ENCODE results near the gene PTGER3. TPM values are rescaled to one million over a fixed set of nuclear protein-coding genes. Genes with fewer than 3 reads are reported as not detected.

The PTGER3 gene
- total and polyA plus RNA-seq, 7 donors = 0.46 to 52.4 (median 26.8) TPM

DNA sequence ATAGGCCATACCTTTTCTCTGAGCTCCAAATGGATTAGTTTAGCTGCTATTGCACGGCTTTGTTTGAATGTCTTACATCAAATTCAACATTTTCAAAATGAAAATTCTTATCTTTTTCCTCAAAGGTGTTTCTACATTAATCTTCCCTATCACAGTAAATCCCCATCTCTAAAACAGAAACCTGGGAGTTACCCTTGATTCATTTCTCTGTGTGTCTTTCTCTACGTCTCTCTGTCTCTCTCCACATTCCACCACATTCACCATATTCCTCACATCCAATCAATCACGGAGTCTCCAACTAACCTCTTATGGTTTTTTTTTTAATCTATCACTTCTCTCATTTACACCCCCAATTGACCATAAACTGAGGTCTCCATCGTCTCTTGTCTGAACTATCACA is 24.1 kb downstream of the PTGER3 start:
- Histone ChIP-seq H3K27ac (no peak overlapping the region), H3K9me3 (no peaks in the 10 kb centered on the region), H3K4me3 (no peak overlapping the region), H3K36me3 (no peaks in the 10 kb centered on the region), H3K27me3 (no peaks in the 10 kb centered on the region), H3K4me1 (peaks cover 0 to 9% (median 0%) of the 10 kb centered on the region in 4 donors)
- no peak for DNase-seq
- 76 to 84% methylated on average over 4 of the region's 4 CpGs for WGBS, 2 donors
- intact Hi-C loops (cut with DNase I) = no loop called here
- TF ChIP-seq POLR2AphosphoS5 (IDR thresholded peaks at IDR 0.05) = no peak
- no peak for TF ChIP-seq EP300 (IDR thresholded peaks at IDR 0.05)
- TF ChIP-seq POLR2A (IDR thresholded peaks at IDR 0.05) = no peak
- TF ChIP-seq, protein P1, sequence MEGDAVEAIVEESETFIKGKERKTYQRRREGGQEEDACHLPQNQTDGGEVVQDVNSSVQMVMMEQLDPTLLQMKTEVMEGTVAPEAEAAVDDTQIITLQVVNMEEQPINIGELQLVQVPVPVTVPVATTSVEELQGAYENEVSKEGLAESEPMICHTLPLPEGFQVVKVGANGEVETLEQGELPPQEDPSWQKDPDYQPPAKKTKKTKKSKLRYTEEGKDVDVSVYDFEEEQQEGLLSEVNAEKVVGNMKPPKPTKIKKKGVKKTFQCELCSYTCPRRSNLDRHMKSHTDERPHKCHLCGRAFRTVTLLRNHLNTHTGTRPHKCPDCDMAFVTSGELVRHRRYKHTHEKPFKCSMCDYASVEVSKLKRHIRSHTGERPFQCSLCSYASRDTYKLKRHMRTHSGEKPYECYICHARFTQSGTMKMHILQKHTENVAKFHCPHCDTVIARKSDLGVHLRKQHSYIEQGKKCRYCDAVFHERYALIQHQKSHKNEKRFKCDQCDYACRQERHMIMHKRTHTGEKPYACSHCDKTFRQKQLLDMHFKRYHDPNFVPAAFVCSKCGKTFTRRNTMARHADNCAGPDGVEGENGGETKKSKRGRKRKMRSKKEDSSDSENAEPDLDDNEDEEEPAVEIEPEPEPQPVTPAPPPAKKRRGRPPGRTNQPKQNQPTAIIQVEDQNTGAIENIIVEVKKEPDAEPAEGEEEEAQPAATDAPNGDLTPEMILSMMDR (IDR thresholded peaks at IDR 0.05) = no peak

DNA sequence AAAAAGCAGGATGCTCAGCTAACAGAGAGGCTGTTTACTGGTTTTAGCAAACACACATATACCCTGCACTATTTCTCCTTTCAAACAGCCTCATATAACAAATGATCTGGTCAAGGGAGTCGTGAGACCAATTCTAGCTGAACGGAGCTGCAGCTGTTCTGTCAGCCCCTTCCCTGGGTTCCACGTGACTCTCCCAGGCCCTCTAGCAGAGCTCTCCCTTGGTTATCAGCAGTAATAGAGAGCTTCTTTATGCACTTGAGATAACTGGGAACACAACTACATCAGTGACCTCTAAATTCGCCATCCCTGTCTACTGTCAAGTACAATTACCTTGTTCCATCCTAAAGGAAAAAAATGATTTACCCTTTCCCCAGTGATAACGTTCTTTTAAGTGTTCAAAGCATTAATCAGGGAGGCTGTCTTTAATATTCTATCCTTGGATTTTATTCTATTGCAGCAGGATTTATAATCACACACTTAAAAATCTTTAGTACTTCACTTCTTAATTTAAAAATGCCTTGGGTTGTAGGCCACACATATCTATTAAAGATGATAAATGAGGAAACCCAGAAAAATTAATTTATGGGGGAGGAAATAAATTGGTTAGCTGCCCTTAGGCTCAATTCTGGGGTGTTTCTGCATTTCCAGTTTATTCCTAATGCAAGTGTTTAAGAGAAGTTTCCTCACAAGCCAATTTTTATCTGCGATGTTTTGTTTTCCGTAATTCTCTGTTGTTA is 28.2 kb downstream of the PTGER3 start:
- DNase-seq = no peak
- WGBS, 2 donors = 49 to 76% methylated on average over 7 of the region's 7 CpGs
- Histone ChIP-seq H3K27me3 (no peaks in the 10 kb centered on the region), H3K4me3 (no peak overlapping the region), H3K4me1 (peaks cover 0 to 6% (median 0%) of the 10 kb centered on the region in 4 donors), H3K9me3 (no peaks in the 10 kb centered on the region), H3K27ac (no peak overlapping the region), H3K36me3 (no peaks in the 10 kb centered on the region)
- no peak for TF ChIP-seq POLR2AphosphoS5 (IDR thresholded peaks at IDR 0.05)
- no peak for TF ChIP-seq POLR2A (IDR thresholded peaks at IDR 0.05)
- TF ChIP-seq, protein P1 (IDR thresholded peaks at IDR 0.05) = no peak
- no peak for TF ChIP-seq EP300 (IDR thresholded peaks at IDR 0.05)
- intact Hi-C loops (cut with DNase I) = no loop called here

DNA sequence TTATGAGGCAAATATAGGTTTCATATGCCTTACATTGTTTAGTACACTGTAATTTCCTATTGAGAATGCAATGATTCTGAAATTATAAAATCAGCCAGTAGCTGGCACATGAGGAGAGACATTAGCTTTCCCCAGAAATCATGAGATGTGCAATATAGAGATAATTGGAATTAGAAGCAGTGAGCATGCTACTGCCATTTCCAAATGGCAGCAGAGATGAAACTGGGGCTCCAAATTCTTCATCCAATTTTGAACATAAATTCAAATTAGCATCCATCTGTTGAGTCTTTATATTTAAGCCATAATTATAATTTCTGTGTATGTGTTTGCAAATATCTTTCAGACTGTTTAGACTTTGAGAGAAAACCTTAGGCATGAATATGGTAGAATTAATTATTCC is 28.8 kb downstream of the PTGER3 start:
- H3K27me3 ChIP-seq = no peaks in the 10 kb centered on the region
- intact Hi-C loops (cut with DNase I) = no loop called here

DNA sequence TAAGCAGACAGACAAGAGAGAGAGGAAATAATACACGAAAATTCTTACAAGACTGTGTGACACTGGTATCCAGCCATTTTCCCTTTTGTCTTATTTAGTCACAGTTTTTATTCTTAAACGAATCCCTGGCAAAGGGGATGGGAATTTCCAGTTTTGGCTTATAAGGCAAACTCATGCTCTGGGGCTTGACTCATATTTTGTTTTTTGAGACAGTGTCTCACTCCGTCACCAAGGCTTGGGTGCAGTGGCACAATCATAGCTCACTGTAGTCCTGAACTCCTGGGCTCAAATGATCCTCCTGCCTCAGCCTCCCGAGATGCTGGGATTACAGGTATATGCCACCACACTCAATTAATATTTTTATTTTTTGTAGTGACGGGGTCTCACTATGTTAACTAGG is 31.9 kb downstream of the PTGER3 start:
- H3K4me3 ChIP-seq = no peak overlapping the region
- no peak overlapping the region for H3K27ac ChIP-seq

More for the DNA sequence above, 28.8 kb downstream of the PTGER3 start:
- Histone ChIP-seq H3K27ac (no peak overlapping the region), H3K4me3 (no peak overlapping the region), H3K36me3 (no peaks in the 10 kb centered on the region), H3K9me3 (no peaks in the 10 kb centered on the region), H3K4me1 (peaks cover 0 to 6% (median 0%) of the 10 kb centered on the region in 4 donors)
- no peak for DNase-seq
- TF ChIP-seq POLR2A (IDR thresholded peaks at IDR 0.05) = no peak
- no peak for TF ChIP-seq POLR2AphosphoS5 (IDR thresholded peaks at IDR 0.05)
- no peak for TF ChIP-seq EP300 (IDR thresholded peaks at IDR 0.05)
- TF ChIP-seq, protein P1 (IDR thresholded peaks at IDR 0.05) = no peak

More for the DNA sequence above, 31.9 kb downstream of the PTGER3 start:
- H3K36me3 ChIP-seq = no peaks in the 10 kb centered on the region
- no peak for DNase-seq
- no peaks in the 10 kb centered on the region for H3K27me3 ChIP-seq
- TF ChIP-seq, protein P1 (IDR thresholded peaks at IDR 0.05) = no peak
- TF ChIP-seq POLR2AphosphoS5 (IDR thresholded peaks at IDR 0.05) = no peak
- TF ChIP-seq EP300 (IDR thresholded peaks at IDR 0.05) = no peak
- no peak for TF ChIP-seq POLR2A (IDR thresholded peaks at IDR 0.05)
- intact Hi-C loops (cut with DNase I) = no loop called here
- peaks cover 0 to 6% (median 0%) of the 10 kb centered on the region in 4 donors for H3K4me1 ChIP-seq
- H3K9me3 ChIP-seq = no peaks in the 10 kb centered on the region
- 79 to 84% methylated on average over 5 of the region's 5 CpGs for WGBS, 2 donors

Measured in sigmoid colon (tissue), 7 donors.